ENCODE data around the gene CLDN17. TPM values are rescaled to one million over a fixed set of nuclear protein-coding genes. Genes with fewer than 3 reads are reported as not detected.

Gene CLDN17
- total RNA-seq, 3 donors from 2014 or later: not detected

DNA sequence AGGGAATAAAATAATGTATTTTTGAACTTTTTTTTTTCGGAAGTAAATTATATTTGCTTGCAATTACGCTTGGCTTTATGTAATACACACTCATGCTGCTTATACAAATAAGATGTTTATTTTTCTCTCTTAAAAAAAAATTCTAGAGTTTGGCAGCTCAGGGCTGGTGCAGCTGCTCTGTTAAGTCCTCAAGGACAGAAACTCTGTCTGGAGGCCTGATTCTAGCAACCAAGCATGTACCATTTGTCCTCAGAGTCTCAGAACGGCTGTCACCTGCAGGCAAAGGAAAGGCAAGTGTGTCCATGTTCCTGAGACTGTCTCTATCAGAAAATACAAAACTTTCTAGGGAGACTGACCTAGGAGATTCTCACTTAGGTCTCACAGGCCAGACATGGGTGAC is 23.2 kb upstream of the CLDN17 start:
- ATAC-seq: no peak
- intact Hi-C loops (cut with DNase I, micrococcal nuclease): no loop called here
- Histone ChIP-seq H3K4me3 (no peak overlapping the region), H3K36me3 (ENCODE audit: low read depth) (no peaks in the 10 kb centered on the region), H3K9me3 (no peaks in the 10 kb centered on the region), H3K4me1 (ENCODE audit: low read depth) (no peaks in the 10 kb centered on the region)
- no peak for DNase-seq
- TF ChIP-seq, protein P1, sequence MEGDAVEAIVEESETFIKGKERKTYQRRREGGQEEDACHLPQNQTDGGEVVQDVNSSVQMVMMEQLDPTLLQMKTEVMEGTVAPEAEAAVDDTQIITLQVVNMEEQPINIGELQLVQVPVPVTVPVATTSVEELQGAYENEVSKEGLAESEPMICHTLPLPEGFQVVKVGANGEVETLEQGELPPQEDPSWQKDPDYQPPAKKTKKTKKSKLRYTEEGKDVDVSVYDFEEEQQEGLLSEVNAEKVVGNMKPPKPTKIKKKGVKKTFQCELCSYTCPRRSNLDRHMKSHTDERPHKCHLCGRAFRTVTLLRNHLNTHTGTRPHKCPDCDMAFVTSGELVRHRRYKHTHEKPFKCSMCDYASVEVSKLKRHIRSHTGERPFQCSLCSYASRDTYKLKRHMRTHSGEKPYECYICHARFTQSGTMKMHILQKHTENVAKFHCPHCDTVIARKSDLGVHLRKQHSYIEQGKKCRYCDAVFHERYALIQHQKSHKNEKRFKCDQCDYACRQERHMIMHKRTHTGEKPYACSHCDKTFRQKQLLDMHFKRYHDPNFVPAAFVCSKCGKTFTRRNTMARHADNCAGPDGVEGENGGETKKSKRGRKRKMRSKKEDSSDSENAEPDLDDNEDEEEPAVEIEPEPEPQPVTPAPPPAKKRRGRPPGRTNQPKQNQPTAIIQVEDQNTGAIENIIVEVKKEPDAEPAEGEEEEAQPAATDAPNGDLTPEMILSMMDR (IDR thresholded peaks at IDR 0.05): no peak

DNA sequence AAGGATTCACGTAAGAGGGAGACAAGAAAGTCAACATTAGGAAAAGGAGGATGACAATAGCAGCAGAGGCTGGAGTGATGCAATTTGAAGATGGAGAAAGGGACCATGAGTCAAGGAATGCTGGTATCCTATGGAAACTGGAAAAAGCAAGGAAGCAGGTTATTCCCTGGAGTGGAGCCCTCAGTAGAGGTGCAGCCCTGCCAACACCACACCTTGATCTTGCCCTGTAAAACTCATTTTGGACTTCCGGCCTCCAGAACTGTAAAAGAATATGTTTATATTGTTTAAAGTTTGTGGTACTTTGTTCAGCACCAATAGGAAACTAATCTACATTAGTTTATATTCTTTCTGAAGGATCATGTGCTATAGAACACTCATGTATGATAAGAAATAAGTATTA is 19.6 kb upstream of the CLDN17 start:
- intact Hi-C loops (cut with DNase I, micrococcal nuclease): no loop called here
- Histone ChIP-seq H3K9me3 (no peaks in the 10 kb centered on the region), H3K36me3 (ENCODE audit: low read depth) (no peaks in the 10 kb centered on the region), H3K4me3 (no peak overlapping the region), H3K4me1 (ENCODE audit: low read depth) (no peaks in the 10 kb centered on the region)
- peak; percentile 90 for ATAC-seq
- DNase-seq: peak in 1 of 3 donors; percentile 45
- TF ChIP-seq, protein P1 (IDR thresholded peaks at IDR 0.05): no peak

DNA sequence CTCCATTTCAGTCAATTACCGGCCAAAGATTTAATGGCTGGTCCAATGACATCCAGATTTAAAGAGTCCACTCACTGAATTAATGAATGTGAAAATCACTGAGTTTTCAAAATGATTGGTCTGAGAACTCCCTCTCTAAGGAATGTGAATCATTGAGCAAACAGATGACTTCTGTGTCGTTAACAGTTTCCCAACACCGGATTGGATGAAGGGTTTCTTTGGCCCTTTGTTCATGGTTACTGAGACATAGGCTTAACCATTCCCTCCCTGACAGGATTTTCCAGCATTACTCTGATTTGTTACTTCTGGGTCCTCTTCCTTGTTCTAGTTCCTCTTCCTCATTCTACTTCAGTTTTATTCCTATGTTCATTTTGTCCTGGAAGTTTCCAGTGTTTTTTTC is 1.5 kb upstream of the CLDN17 start:
- DNase-seq (no peak), ATAC-seq (no peak)
- TF ChIP-seq, protein P1 (IDR thresholded peaks at IDR 0.05): no peak
- Histone ChIP-seq H3K4me3 (no peak overlapping the region), H3K4me1 (ENCODE audit: low read depth) (no peaks in the 10 kb centered on the region), H3K9me3 (no peaks in the 10 kb centered on the region), H3K36me3 (ENCODE audit: low read depth) (no peaks in the 10 kb centered on the region)
- intact Hi-C loops (cut with DNase I, micrococcal nuclease): no loop called here

DNA sequence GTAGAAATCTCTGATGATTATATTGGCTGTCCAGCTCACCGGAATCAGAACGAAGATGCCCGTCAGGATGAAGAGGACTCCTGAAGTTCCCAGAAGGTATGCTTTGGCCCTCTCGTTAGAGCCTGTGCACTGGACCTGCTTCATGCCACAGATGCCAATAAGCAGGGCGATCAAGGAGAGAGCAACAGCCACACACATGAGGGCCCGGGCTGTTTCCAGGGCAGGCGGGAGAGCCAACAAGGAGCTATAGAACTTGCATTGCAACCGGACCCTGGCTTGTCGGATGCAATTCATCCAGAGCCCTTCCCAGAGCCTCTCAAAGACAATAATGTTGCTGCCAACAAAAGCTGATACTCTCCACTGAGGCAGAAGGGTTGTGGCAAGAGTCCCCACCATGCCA is 434 bp downstream of the CLDN17 start:
- TF ChIP-seq, protein P1 (IDR thresholded peaks at IDR 0.05): no peak
- no peak for DNase-seq
- Histone ChIP-seq H3K4me3 (no peak overlapping the region), H3K36me3 (ENCODE audit: low read depth) (no peaks in the 10 kb centered on the region), H3K4me1 (ENCODE audit: low read depth) (no peaks in the 10 kb centered on the region), H3K9me3 (no peaks in the 10 kb centered on the region)
- no peak for ATAC-seq
- intact Hi-C loops (cut with DNase I, micrococcal nuclease): no loop called here

DNA sequence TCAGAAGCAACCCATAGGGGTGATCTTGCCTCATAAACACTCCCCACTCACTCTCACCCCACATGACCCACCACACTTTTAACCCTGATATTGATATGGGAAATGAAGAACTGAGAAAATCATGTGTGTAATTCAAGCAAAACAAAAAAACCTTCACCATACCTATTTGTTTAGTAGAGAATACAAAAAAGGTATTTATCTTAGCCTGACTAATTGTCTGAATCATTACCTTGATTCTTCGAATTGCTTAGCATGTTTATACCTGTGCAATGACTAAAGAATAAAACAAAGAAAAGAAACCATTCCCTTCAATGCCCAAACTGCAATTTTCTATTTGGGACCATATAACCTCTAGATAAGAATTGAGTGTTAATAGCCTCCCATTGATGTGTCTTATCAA is 1.8 kb downstream of the CLDN17 start:
- intact Hi-C loops (cut with DNase I, micrococcal nuclease): no loop called here
- DNase-seq: no peak
- H3K4me1 ChIP-seq (ENCODE audit: low read depth): no peaks in the 10 kb centered on the region
- no peaks in the 10 kb centered on the region for H3K36me3 ChIP-seq (ENCODE audit: low read depth)
- H3K4me3 ChIP-seq: no peak overlapping the region
- H3K9me3 ChIP-seq: no peaks in the 10 kb centered on the region
- TF ChIP-seq, protein P1 (IDR thresholded peaks at IDR 0.05): no peak
- ATAC-seq: no peak

DNA sequence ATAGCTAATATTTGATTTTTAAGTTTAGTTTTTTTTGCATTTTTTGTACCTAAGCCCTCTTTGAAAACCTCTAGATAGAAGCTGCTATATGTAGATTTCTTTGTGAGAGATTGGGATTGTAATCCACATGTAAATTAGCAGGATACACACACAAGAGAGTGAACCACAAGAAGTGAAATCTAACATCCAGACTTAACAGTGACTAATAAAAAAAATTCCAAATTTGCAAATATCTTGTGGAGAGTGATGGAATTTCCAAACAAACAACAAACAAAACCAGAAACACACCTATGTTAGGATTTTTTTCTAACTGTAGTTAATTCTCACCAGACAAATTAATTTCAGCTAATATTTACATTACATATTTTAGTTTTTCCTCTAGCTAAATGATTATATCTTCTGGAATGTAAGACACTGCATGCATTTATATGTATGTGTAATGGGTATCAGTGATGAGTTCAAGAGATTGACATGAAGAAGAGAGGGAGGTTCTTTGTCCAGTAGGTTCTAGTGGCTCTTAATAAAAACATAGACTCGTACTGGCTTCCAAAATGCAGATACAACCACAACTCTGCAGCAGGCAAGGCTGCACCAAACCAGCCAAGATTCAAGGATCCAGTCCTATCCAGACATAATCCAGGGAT is 12.8 kb downstream of the CLDN17 start:
- Histone ChIP-seq H3K9me3 (no peaks in the 10 kb centered on the region), H3K4me3 (no peak overlapping the region), H3K36me3 (ENCODE audit: low read depth) (no peaks in the 10 kb centered on the region), H3K4me1 (ENCODE audit: low read depth) (no peaks in the 10 kb centered on the region)
- ATAC-seq: no peak
- intact Hi-C loops (cut with DNase I, micrococcal nuclease): no loop called here
- TF ChIP-seq, protein P1 (IDR thresholded peaks at IDR 0.05): no peak
- no peak for DNase-seq

Measured in mucosa of descending colon (tissue), 3 donors.